ENCODE measurements around the gene PCDHGA9. TPM values are rescaled to one million over a fixed set of nuclear protein-coding genes. Genes with fewer than 3 reads are reported as not detected.
"Not testable (repeated sequence)": the region's sequence is repeated elsewhere in the genome, so short reads cannot be mapped to it uniquely, and the experiment has no call there.

The PCDHGA9 gene
- total and polyA plus RNA-seq, 2 donors (not counting 1 experiment from before 2014, with no cell fraction given), result 3.3 to 4.8 TPM

DNA sequence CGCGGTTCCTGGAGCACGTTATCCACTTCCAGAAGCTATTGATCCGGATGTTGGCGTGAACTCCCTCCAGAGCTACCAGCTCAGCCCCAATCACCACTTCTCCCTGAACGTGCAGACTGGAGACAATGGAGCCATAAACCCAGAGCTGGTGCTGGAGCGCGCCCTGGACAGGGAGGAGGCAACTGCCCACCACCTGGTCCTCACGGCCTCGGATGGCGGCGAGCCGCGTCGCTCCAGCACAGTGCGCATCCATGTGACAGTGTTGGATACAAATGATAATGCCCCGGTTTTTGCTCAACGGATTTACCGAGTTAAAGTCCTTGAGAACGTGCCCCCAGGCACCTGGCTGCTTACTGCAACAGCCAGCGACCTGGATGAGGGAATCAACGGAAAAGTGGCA, 809 bp downstream of the PCDHGA9 start:
- peak overlapping the region; percentile 29 for H3K4me2 ChIP-seq (ENCODE audit: extremely low read depth, insufficient read depth, low read length)
- H4K20me1 ChIP-seq (ENCODE audit: control insufficient read depth, extremely low read depth, insufficient read depth, low read length), result no peaks in the 10 kb centered on the region
- H3K9ac ChIP-seq (ENCODE audit: insufficient read depth, low read length), result no peak overlapping the region
- no peaks in the 10 kb centered on the region for H3K27me3 ChIP-seq (ENCODE audit: control insufficient read depth, insufficient read depth, low read length)
- no peak overlapping the region for H3K27ac ChIP-seq (ENCODE audit: insufficient read depth, low read length)
- peaks cover 4% of the 10 kb centered on the region for H3K9me3 ChIP-seq (ENCODE audit: control insufficient read depth, insufficient read depth, low read depth, low read length)
- H2AFZ ChIP-seq (ENCODE audit: low read length), result no peak overlapping the region
- no peaks in the 10 kb centered on the region for H3K4me1 ChIP-seq (ENCODE audit: control insufficient read depth, extremely low read depth, insufficient read depth, low read length)
- H3K4me3 ChIP-seq (replicated peaks in 1 of 4; ENCODE audit: control extremely low read depth in 1 of 4, insufficient read depth in 1 of 4, low read depth in 3 of 4, low read length in 4 of 4), result peak overlapping the region in 1 of 4 experiments; percentile 50
- no peaks in the 10 kb centered on the region for H3K36me3 ChIP-seq (ENCODE audit: control insufficient read depth, insufficient read depth, low read length)
- DNase-seq (ENCODE audit: low read depth in 2 of 2), result no peak
- no peaks in the 10 kb centered on the region for H3K79me2 ChIP-seq (ENCODE audit: control insufficient read depth, insufficient read depth, low read length)
- no peak for TF ChIP-seq EZH2 (IDR thresholded peaks at IDR 0.05; ENCODE audit: low read length, missing control alignments)
- TF ChIP-seq, protein P1, sequence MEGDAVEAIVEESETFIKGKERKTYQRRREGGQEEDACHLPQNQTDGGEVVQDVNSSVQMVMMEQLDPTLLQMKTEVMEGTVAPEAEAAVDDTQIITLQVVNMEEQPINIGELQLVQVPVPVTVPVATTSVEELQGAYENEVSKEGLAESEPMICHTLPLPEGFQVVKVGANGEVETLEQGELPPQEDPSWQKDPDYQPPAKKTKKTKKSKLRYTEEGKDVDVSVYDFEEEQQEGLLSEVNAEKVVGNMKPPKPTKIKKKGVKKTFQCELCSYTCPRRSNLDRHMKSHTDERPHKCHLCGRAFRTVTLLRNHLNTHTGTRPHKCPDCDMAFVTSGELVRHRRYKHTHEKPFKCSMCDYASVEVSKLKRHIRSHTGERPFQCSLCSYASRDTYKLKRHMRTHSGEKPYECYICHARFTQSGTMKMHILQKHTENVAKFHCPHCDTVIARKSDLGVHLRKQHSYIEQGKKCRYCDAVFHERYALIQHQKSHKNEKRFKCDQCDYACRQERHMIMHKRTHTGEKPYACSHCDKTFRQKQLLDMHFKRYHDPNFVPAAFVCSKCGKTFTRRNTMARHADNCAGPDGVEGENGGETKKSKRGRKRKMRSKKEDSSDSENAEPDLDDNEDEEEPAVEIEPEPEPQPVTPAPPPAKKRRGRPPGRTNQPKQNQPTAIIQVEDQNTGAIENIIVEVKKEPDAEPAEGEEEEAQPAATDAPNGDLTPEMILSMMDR (conservative IDR thresholded peaks at IDR 0.05 in 1 of 2, IDR thresholded peaks at IDR 0.05 in 1 of 2; ENCODE audit: low read depth in 1 of 2, low read length in 2 of 2), result no peak

DNA sequence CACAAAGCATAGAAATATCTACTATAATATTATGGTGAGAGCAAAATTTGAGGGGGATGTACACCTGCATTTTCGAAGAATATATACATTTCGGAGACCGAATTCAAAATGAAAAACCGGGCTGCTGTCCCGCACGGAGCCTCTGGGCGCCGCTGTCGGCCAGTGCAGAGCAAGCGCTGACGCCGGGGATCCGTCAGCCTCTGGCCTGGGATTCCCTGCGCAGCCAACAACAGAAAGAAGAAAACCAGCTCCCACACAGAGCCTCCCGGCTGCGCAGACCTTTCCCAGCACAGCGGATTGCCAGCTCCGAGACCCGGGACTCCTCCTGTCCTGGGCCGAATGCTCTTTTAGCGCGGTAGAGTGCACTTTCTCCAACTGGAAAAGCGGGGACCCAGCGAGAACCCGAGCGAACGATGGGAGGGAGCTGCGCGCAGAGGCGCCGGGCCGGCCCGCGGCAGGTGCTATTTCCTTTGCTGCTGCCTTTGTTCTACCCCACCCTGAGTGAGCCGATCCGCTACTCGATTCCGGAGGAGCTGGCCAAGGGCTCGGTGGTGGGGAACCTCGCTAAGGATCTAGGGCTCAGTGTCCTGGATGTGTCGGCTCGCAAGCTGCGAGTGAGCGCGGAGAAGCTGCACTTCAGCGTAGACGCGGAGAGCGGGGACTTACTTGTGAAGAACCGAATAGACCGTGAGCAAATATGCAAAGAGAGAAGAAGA, 5.4 kb downstream of the PCDHGA9 start, which contains the start of gene PCDHGB6:
Gene PCDHGB6 (plus strand): TSS at position 232 of the 716 bp plus-strand sequence. CDS start 182 bp downstream, at position 414.
- not testable (repeated sequence) for H3K36me3 ChIP-seq (ENCODE audit: control insufficient read depth, insufficient read depth, low read length); H3K4me2 ChIP-seq (ENCODE audit: extremely low read depth, insufficient read depth, low read length); H2AFZ ChIP-seq (ENCODE audit: low read length); H3K9ac ChIP-seq (ENCODE audit: insufficient read depth, low read length); H3K4me1 ChIP-seq (ENCODE audit: control insufficient read depth, extremely low read depth, insufficient read depth, low read length); H3K27me3 ChIP-seq (ENCODE audit: control insufficient read depth, insufficient read depth, low read length); H3K27ac ChIP-seq (ENCODE audit: insufficient read depth, low read length); H4K20me1 ChIP-seq (ENCODE audit: control insufficient read depth, extremely low read depth, insufficient read depth, low read length); H3K79me2 ChIP-seq (ENCODE audit: control insufficient read depth, insufficient read depth, low read length); H3K9me3 ChIP-seq (ENCODE audit: control insufficient read depth, insufficient read depth, low read depth, low read length)
- TF ChIP-seq, protein P1 (conservative IDR thresholded peaks at IDR 0.05 in 1 of 2, IDR thresholded peaks at IDR 0.05 in 1 of 2; ENCODE audit: low read depth in 1 of 2, low read length in 2 of 2), result peak; percentile 41 to 57
- H3K4me3 ChIP-seq (replicated peaks in 1 of 4; ENCODE audit: control extremely low read depth in 1 of 4, insufficient read depth in 1 of 4, low read depth in 3 of 4, low read length in 4 of 4), result peak within 1 kb of the TSS in 3 of 4 experiments; percentile 9 to 41 (median 39)
- DNase-seq (ENCODE audit: low read depth in 2 of 2), result peak; percentile 30 to 54

DNA sequence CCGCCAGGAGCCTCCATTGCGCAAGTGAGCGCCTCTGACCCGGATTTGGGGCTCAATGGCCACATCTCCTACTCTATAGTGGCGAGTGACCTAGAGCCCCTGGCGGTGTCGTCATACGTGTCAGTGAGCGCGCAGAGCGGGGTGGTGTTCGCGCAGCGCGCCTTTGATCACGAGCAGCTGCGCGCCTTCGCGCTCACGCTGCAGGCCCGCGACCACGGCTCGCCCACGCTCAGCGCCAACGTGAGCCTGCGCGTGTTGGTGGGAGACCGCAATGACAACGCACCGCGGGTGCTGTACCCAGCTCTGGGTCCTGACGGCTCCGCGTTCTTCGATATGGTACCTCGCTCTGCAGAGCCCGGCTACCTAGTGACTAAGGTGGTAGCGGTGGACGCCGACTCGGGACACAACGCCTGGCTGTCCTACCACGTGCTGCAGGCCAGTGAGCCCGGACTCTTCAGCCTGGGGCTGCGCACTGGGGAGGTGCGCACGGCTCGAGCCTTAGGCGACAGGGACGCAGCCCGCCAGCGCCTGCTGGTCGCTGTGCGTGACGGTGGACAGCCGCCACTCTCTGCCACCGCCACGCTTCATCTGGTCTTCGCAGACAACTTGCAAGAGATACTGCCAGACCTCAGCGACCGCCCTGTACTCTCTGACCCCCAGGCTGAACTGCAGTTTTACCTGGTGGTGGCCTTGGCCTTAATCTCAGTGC, 7.2 kb downstream of the PCDHGA9 start:
- no peaks in the 10 kb centered on the region for H3K4me1 ChIP-seq (ENCODE audit: control insufficient read depth, extremely low read depth, insufficient read depth, low read length)
- H3K27me3 ChIP-seq (ENCODE audit: control insufficient read depth, insufficient read depth, low read length), result peaks cover 3% of the 10 kb centered on the region
- H4K20me1 ChIP-seq (ENCODE audit: control insufficient read depth, extremely low read depth, insufficient read depth, low read length), result no peaks in the 10 kb centered on the region
- H2AFZ ChIP-seq (ENCODE audit: low read length), result no peak overlapping the region
- no peak overlapping the region for H3K27ac ChIP-seq (ENCODE audit: insufficient read depth, low read length)
- DNase-seq (ENCODE audit: low read depth in 2 of 2), result no peak
- TF ChIP-seq, protein P1 (conservative IDR thresholded peaks at IDR 0.05 in 1 of 2, IDR thresholded peaks at IDR 0.05 in 1 of 2; ENCODE audit: low read depth in 1 of 2, low read length in 2 of 2), result no peak
- no peak for TF ChIP-seq EZH2 (IDR thresholded peaks at IDR 0.05; ENCODE audit: low read length, missing control alignments)
- H3K4me3 ChIP-seq (replicated peaks in 1 of 4; ENCODE audit: control extremely low read depth in 1 of 4, insufficient read depth in 1 of 4, low read depth in 3 of 4, low read length in 4 of 4), result no peak overlapping the region
- no peaks in the 10 kb centered on the region for H3K36me3 ChIP-seq (ENCODE audit: control insufficient read depth, insufficient read depth, low read length)
- no peaks in the 10 kb centered on the region for H3K79me2 ChIP-seq (ENCODE audit: control insufficient read depth, insufficient read depth, low read length)
- H3K9ac ChIP-seq (ENCODE audit: insufficient read depth, low read length), result no peak overlapping the region
- H3K4me2 ChIP-seq (ENCODE audit: extremely low read depth, insufficient read depth, low read length), result no peak overlapping the region
- H3K9me3 ChIP-seq (ENCODE audit: control insufficient read depth, insufficient read depth, low read depth, low read length), result peaks cover 6% of the 10 kb centered on the region

Measured in fibroblast of lung (primary cell).